ENCODE data around the gene TP73.

Gene TP73

GRCh38 chr1:3779265-3779911, 127.1 kb downstream of the TP73 start (continued):
- TF ChIP-seq TSHZ2 (CRISPR knock-in tag; IDR thresholded peaks at IDR 0.05) (no peak), ESRRG (CRISPR knock-in tag; IDR thresholded peaks at IDR 0.05) (no peak), PPARA (CRISPR knock-in tag; IDR thresholded peaks at IDR 0.05; ENCODE audit: borderline replicate concordance) (no peak)

GRCh38 chr1:3779912-3780416, 127.6 kb downstream of the TP73 start:
- TF ChIP-seq OSR1 (CRISPR knock-in tag; IDR thresholded peaks at IDR 0.05) (no peak), TCF4 (CRISPR knock-in tag; IDR thresholded peaks at IDR 0.05; ENCODE audit: borderline replicate concordance) (no peak), ZC3H10 (CRISPR knock-in tag; IDR thresholded peaks at IDR 0.05) (no peak), ARNTL (CRISPR knock-in tag; IDR thresholded peaks at IDR 0.05; ENCODE audit: borderline replicate concordance, low read depth) (no peak), ZFP30 (CRISPR knock-in tag; IDR thresholded peaks at IDR 0.05) (no peak), CSRNP3 (CRISPR knock-in tag; IDR thresholded peaks at IDR 0.05) (no peak), ZFP3 (CRISPR knock-in tag; IDR thresholded peaks at IDR 0.05) (no peak), ZNF565 (CRISPR knock-in tag; conservative IDR thresholded peaks at IDR 0.05; ENCODE audit: low read depth) (no peak), RARB (CRISPR knock-in tag; IDR thresholded peaks at IDR 0.05) (no peak), PPARA (CRISPR knock-in tag; IDR thresholded peaks at IDR 0.05; ENCODE audit: borderline replicate concordance) (no peak), GLIS3 (CRISPR knock-in tag; IDR thresholded peaks at IDR 0.05) (no peak)
- ATAC-seq: no peak

- no peak for ATAC-seq
- no peak for TF ChIP-seq OSR1 (CRISPR knock-in tag; IDR thresholded peaks at IDR 0.05)
- no peak for TF ChIP-seq ARNTL (CRISPR knock-in tag; IDR thresholded peaks at IDR 0.05; ENCODE audit: borderline replicate concordance, low read depth)
- no peak for TF ChIP-seq PPARA (CRISPR knock-in tag; IDR thresholded peaks at IDR 0.05; ENCODE audit: borderline replicate concordance)
- no peak for TF ChIP-seq ZNF8 (CRISPR knock-in tag; IDR thresholded peaks at IDR 0.05)
- TF ChIP-seq ZFP30 (CRISPR knock-in tag; IDR thresholded peaks at IDR 0.05): no peak
- no peak for TF ChIP-seq CSDC2 (CRISPR knock-in tag; IDR thresholded peaks at IDR 0.05)
- TF ChIP-seq CSRNP3 (CRISPR knock-in tag; IDR thresholded peaks at IDR 0.05): no peak
- no peak for TF ChIP-seq TSHZ2 (CRISPR knock-in tag; IDR thresholded peaks at IDR 0.05)
- no peak for TF ChIP-seq GLIS3 (CRISPR knock-in tag; IDR thresholded peaks at IDR 0.05)
- no peak for TF ChIP-seq TCF4 (CRISPR knock-in tag; IDR thresholded peaks at IDR 0.05; ENCODE audit: borderline replicate concordance)
- TF ChIP-seq ISL1 (CRISPR knock-in tag; IDR thresholded peaks at IDR 0.05): no peak
- TF ChIP-seq PATZ1 (CRISPR knock-in tag; IDR thresholded peaks at IDR 0.05; ENCODE audit: borderline replicate concordance): no peak
Observed at GRCh38 chr1:3780901-3781300, 128.6 kb downstream of the TP73 start.

Data from SK-N-SH treated with all-trans-retinoic acid at 6 μM for 48 hours (cell line).